GM23248 (cell line): ENCODE results near the gene PIP5K1C.

Experiments
- EZH2 ChIP-seq: fragments of 200-600 bp; sonication (generic); IDR thresholded peaks from 2 replicates; pipeline ENCODE4 v1.6.1; 2018; ENCODE audit warnings: antibody characterized with exemption, mild to moderate bottlenecking; ENCODE audit not compliant: insufficient read depth, poor library complexity, severe bottlenecking
- EZH2phosphoT487 ChIP-seq: fragments of 200-600 bp; sonication (generic); IDR thresholded peaks from 2 replicates; pipeline ENCODE4 v1.6.1; 2018; ENCODE audit warnings: antibody characterized with exemption, moderate library complexity, mild to moderate bottlenecking, low read depth; ENCODE audit not compliant: insufficient read depth

- TF ChIP-seq EZH2 (no peak), EZH2phosphoT487 (no peak)
Measured at GRCh38 chr19:3682741-3683404, 17.4 kb downstream of the PIP5K1C start.
